Measurements from ENCODE around the gene LARP4.
"Not testable (repeated sequence)": the region's sequence is repeated elsewhere in the genome, so short reads cannot be mapped to it uniquely, and the experiment has no call there.

The LARP4 gene

DNA sequence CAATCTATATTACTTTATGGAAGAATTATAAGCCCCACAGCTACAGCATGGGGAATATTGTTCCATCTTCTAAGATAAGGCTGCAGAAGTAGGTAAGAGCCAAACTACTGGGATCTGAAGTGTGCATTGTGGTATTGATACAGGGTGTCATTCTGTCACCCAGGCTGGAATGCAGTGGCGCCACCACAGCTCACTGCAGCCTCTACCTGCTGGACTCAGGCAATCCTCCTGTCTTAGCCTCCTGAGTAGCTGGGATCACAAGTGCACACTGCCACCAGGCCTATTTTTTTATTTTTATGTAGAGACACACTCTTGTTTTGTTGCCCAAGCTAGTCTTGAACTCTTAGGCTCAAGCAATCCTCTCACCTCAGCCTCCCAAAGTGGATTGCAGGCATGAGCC, 82.8 kb downstream of the LARP4 start:
- DNase-seq, result no peak

DNA sequence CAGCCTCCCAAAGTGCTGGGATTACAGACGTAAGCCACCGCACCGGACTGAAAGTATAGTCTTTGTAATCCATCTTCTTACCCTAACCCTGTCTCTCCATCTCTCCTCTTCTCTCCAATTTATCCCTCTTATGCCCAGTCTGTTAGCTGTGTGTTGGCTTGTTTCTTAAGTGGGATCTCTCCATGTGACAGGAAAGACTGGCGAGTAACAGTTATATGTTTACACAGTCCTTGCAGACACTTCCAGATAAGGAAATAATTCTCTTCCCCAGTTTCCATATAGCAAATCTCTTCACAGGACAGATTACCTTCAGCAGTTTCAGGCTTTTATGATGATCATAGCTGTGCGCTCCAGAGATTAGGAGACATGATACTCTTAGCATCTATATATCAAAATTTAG, 88.1 kb downstream of the LARP4 start:
- DNase-seq, result no peak

DNA sequence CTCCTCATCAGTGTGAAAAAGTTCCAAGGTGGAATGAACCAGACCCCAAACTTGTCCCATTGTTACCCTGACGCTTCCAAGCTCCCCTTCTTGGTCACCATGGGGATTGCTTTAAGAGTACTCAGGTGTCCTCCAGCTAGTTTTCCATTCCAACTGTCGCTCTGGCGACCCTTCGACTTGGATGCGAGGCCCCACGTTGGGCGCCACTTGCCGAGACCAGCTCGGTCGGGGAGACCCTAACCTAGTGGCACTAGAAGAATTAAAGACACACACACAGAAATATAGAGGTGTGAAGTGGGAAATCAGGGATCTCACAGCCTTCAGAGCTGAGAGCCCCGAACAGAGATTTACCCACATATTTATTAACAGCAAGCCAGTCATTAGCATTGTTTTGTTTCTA, 97.4 kb downstream of the LARP4 start:
- not testable (repeated sequence) for DNase-seq

DNA sequence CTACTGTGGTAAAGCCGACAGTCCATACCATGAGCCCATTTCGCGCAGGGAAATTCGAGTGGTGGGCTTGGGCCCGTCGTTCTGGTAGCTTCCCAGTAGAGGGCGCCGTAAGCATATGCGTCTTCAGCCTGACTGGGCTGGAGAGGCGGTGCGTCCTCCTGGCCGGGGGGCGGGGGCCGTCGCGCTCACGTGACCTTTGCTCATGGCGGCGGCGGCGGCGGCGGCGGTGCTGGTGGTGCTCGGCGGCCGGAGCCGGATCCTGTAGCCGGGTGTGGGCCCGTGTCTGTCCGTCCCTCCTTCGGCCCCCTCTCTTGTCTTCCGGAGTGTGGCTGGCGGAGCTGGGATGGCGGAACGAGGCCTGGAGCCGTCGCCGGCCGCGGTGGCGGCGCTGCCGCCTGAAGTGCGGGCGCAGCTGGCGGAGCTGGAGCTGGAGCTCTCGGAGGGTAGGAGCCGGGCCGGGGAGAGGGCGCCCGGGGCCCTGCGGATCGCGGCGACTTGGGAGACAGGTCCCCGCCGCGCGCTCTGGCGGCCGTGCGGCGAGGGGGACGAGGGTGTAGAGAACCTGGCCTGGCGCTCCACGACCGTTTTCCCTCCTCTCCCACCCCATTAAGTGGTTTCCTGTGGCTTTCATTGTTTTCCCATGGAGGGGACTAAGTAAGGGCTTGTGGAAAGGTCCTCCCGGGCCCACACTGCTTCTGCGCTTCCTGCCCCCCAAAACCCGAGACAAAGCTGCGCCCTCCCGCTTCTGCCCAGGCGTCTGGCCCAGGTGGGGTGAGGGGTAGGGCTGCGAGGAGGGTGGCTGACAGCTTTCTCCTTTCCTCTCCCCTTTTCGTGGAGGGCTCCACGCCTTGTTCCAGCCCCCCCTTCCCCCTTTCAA, 104.4 kb downstream of the LARP4 start, which contains the start of gene DIP2B:
Gene DIP2B, plus strand, starts transcription at position 188 of the 877 bp plus-strand sequence. Its CDS starts 156 bp downstream, at position 344.
- DNase-seq, result peak; percentile 89

DNA sequence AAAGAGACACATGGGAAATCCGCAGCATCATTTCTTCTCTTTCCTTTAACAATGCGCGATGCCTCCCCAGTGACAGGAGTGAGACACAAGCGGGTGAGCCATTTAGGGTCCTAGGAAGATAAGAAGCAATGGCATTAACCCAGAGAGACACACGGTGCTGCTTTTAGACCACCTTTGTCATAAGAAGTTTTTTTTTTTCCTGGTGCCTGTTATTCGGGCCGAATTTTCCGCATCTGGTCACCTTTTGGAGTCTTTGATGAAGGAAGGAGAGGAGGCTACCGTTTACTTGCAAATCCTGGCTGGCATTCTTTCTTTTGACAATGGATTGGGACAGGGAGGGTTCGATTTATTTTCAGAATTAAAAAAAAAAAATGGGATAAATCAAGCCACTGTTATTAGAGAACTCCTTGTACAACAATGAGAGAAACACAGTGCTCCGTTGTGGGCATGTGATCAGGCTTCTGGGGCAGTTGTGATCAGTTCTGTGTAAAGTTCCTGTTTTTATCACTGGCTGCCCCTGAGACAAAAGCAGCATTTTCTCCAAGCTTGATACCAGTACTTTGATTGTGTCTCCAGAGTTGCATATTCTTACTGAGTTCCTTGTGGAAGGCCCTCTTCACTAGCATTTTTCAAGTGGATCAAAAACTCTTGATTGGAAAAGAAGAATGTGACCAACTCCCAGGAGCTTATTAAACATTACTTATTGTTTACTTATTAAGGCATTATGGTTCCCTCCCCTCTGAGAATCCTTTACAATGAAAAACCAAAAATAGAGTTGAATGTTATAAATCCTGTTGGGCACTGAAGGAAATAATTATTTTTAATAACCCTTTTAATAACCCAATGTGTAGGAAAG, 105.2 kb downstream of the LARP4 start:
- no peak for DNase-seq

DNA sequence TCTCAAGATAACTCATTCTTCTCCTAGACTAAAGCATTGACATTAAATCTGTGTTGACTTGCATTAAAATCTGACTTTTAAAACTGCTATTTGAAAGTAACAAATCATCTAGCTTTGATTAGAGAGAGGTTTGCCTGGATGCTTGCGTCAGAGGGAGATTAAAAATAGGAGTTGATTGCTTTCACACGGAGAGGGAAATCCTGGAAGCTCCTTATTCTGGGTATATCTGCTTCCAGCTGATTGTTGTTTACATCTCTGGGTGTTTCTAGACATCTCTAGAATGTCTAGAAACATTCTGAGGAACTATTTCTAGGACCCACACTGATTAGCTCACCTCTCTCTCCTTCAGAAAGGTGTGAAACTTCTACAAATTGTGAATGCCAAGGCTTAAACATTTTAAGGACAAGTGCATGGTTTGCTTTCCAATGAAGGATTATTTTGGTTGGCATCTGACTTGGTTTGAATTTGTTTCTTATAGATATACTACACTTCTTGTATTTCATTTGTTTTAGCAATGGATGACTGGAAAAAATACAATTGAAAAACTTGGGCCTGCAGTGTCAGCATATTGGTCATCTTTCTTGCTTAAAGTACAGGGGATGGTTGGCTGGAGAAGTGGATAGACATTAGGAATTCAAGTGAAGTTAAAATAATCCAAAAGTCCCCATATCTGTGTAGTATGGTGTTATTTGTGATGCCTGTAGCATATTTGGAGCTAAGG, 106.2 kb downstream of the LARP4 start:
- no peak for DNase-seq

DNA sequence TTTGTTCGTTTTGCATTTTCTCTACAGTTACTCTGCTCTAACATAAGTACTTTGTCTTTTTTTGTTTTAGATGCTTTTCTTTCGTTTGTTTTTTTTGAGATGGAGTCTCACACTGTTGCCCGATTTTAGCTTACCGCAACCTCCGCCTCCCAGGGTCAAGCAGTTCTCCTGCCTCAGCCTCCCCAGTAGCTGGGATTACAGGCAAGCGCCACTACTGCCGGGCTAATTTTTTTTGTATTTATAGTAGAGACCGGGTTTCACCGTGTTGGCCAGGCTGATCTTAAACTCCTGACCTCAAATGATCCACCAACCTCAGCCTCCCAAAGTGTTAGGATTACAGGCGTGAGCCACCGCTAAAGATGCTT, 106.8 kb downstream of the LARP4 start:
- no peak for DNase-seq

DNA sequence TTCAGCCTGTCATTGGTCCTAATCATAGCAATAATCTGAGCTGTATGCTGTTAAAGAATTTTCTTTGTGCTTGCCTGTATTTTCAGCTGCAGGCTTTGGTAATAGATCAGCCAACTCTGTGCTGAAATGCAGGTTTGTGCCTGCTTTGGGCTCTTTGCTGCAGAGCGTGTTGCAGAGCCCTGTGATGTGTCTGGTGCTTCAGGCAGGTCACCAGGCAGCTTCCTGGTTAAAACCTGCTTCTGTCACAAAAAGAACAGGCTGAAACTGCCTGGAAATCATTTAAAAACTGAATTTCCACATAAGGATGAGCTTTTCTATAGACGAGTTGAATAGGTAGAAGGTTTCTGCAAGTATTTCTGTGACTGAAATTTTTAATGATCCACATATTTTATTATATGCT, 107.2 kb downstream of the LARP4 start:
- DNase-seq, result no peak

DNA sequence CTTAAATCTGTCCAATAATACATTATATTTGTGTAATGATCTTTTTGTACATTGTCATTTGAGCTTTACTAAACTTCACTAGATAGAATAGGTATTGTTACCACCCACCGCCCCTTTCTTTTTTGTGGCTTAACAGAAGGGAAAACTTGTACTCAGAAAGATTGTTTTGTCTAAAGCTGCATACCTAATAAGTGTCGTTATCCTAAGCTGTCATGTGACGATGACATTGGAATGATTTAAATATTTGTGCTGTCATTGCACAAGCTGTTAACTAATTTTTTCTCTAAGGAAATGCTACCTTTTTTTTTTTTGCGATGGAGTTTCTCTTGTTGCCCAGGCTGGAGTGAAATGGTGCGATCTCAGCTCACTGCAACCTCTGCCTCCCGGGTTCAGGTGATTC, 107.7 kb downstream of the LARP4 start:
- no peak for DNase-seq

- DNase-seq, result no peak
Observed at GRCh38 chr12:50508970-50509663, 108.4 kb downstream of the LARP4 start.

- no peak for DNase-seq
Observed at GRCh38 chr12:50514526-50515276, 114.0 kb downstream of the LARP4 start.

- no peak for DNase-seq
Observed at GRCh38 chr12:50515587-50515986, 114.9 kb downstream of the LARP4 start.

- DNase-seq, result no peak
Observed at GRCh38 chr12:50517421-50518048, 116.8 kb downstream of the LARP4 start.

GRCh38 chr12:50518090-50518489, 117.4 kb downstream of the LARP4 start:
- no peak for DNase-seq

DNA sequence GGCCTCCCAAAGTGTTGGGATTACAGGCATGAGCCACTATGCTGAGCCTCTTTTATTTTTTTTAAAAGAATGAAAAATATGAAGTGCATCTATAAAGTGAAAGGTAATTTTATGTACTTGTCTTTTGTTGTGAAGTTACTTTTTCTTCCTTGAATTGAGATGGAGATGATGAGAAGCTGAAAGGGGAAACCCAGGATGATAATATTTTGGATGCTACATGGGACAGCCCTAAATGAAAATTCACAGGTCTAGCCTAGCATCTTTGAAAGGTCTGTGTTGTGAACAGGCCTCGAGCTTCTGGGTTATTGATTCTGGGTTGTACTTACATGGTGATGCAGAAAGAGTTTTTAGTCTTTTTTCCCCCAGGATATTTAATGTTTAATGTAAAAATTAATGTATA, 118.7 kb downstream of the LARP4 start:
- no peak for DNase-seq

- DNase-seq, result no peak
Observed at GRCh38 chr12:50520416-50521207, 119.9 kb downstream of the LARP4 start.

DNA sequence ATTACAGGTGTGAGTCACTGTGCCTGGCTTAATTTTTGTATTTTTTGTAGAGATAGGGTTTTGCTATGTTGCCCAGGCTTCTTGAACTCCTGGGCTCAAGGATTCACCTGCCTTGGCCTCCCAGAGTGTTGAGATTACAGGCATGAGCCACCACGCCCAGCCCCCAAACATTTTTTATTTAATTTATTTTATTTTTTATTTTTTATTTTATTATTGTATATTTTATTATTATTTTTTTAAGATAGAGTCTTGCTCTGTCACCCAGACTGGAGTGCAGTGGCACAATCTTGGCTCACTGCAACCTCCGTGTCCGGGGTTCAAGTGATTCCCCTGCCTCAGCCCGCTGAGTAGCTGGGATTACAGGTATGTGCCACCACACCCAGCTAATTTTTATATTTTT, 121.1 kb downstream of the LARP4 start:
- DNase-seq, result not testable (repeated sequence)

DNA sequence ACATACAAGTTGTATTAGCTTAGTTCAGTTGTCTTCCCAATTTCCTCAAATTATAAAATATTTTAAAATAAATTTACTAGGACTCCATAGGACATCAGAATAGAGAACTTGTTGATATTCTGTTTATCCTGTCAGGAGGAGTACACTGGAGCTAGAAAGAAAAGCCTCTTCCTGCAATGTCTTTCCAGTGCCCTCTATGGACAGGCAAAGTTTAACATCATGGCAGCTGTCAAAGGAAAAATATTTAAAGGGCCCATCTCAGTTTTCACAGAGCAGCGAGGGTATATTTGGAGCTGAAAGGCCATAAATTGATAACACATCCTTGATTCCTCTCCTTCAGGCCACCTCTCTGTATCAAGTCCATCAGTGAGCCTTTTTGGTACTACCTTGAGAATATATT, 123.1 kb downstream of the LARP4 start:
- DNase-seq, result no peak

- no peak for DNase-seq
Observed at GRCh38 chr12:50524621-50525020, 123.9 kb downstream of the LARP4 start.

DNA sequence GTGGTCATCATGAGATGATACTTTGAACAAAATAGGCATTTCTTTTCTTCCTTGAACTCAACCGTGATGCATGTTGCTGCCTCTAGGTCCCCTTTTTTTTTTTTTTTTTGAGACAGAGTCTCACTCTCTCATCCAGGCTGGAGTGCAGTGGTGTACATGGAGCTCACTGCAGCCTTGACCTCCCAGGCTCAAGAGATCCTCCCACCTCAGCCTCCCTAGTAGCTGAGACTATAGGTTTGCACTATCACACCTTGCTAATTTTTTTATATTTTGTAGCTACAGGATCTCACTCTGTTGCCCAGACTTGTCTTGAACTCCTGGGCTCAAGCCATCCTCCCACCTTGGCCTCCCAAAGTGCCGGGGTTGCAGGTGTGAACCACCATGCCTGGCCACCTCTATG, 124.7 kb downstream of the LARP4 start:
- DNase-seq, result no peak

- DNase-seq, result no peak
Observed at GRCh38 chr12:50527359-50527726, 126.7 kb downstream of the LARP4 start.

All from NCI-H1694 (cell line).